ENCODE data around the gene TPPP3.

- no peak for TF ChIP-seq EP300 (IDR thresholded peaks at IDR 0.05)
- no peak for TF ChIP-seq CTCF (IDR thresholded peaks at IDR 0.05)
- TF ChIP-seq POLR2AphosphoS5 (IDR thresholded peaks at IDR 0.05), result no peak
- no peak for TF ChIP-seq POLR2A (IDR thresholded peaks at IDR 0.05)
These were observed 32.3 kb downstream of the TPPP3 start for GRCh38 chr16:67361038-67361437.
